ENCODE results near the gene ZNF646.
"Not testable (repeated sequence)": the region's sequence is repeated elsewhere in the genome, so short reads cannot be mapped to it uniquely, and the experiment has no call there.

DNA sequence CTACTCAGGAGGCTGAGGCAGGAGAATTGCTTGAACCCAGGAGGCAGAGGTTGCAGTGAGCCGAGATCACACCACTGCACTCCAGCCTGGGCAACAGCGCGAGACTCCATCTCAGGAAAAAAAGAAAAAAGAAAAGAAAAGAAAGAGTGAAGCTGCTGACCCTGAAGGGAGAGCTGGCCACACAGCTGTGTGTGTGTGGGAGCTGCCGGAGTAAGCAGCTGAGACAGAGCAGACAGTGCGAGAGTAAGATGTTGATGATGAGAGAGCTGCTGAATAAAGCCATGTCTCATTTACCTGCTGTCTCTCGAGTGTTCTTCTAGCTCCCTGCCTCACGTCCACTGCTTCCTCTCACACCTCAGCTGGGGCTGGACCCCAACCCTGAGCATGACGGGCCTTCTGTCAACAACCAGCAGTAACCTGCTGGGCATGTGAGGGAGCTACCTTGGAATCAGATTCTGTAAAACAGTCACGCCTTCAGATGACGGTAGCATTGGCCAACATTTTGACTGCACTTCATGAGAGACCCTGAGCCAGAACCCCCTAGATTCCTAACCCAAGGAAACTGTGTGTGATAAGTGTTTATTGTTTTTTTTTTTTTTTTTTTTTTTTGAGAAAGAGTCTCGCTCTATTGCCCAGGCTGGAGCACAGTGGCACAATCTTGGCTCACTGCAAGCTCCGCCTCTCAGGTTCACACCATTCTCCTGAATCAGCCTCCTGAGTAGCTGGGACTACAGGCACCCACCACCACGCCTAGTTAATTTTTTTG, 26.8 kb downstream of the ZNF646 start:
- TF ChIP-seq RAD21 (conservative IDR thresholded peaks at IDR 0.05); POLR2AphosphoS5 (IDR thresholded peaks at IDR 0.05): not testable (repeated sequence)
- TF ChIP-seq, protein P1, sequence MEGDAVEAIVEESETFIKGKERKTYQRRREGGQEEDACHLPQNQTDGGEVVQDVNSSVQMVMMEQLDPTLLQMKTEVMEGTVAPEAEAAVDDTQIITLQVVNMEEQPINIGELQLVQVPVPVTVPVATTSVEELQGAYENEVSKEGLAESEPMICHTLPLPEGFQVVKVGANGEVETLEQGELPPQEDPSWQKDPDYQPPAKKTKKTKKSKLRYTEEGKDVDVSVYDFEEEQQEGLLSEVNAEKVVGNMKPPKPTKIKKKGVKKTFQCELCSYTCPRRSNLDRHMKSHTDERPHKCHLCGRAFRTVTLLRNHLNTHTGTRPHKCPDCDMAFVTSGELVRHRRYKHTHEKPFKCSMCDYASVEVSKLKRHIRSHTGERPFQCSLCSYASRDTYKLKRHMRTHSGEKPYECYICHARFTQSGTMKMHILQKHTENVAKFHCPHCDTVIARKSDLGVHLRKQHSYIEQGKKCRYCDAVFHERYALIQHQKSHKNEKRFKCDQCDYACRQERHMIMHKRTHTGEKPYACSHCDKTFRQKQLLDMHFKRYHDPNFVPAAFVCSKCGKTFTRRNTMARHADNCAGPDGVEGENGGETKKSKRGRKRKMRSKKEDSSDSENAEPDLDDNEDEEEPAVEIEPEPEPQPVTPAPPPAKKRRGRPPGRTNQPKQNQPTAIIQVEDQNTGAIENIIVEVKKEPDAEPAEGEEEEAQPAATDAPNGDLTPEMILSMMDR (IDR thresholded peaks at IDR 0.05; ENCODE audit: poor library complexity, severe bottlenecking) = not testable (repeated sequence)
